Activated T-helper 1 cell treated with Interleukin-2 at 50 U/mL for 16 hours (primary cell): ENCODE data around the gene PIGZ.

Source experiments
- DNase-seq: peaks from one replicate; pipeline ENCODE4 v3.0.0-alpha.2; 2020; ENCODE audit warnings: low read depth

The PIGZ gene

GRCh38 chr3:196903740-196904139, 64.9 kb downstream of the PIGZ start:
- no peak for DNase-seq

DNA sequence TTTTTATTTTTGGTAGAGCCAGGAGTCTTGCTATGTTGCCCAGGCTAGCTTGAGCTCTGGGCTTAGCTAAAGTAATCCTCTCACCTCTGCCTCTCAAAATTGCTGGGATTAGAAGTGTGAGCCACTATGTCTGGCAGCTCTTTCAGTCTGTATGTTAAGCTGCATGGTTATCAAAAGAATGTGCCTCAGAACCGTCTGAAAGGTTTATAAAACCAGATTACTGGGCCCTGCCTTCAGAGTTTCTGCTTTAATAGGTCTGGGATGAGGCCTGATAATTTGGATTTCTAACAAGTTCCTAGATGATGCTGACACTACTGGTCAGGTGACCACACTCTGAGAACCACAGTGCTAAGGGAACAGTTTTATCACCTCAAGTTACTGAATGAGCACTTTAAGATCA, 66.3 kb downstream of the PIGZ start:
- no peak for DNase-seq

DNA sequence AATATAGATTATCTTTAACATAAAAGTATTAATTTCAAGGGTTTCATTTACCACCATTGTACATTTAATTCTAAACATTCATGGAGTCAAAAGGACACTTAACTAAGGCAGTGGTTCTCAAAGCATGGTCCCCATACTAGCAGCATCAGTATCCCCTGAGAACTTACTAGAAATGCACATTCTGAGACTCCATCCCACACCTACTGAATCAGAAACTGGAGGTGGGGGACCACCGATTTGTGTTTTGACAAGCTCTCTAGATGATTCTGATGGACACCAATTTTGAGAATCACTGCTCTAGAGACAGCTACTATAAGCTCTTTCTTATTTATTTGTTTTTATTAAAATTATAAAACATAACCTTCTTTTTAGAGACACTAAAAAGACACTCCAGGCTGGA, 66.9 kb downstream of the PIGZ start:
- no peak for DNase-seq
